Transverse colon (tissue), 4 donors: Measurements from ENCODE around the gene NBL1. TPM values are rescaled to one million over a fixed set of nuclear protein-coding genes. Genes with fewer than 3 reads are reported as not detected.

ENCODE experiments used
- DNase-seq: peaks from one replicate; pipeline ENCODE4 v3.0.0-alpha.2; 2019
- H3K27ac ChIP-seq, 4 donors: fragments of 200-600 bp; sonication (generic); 2 replicates each; pipeline ENCODE4 v1.5.1; 2016 to 2018; ENCODE audit warnings: inconsistent platforms in 4 of 4
- H3K27me3 ChIP-seq: fragments of 200-600 bp; sonication (generic); 2 replicates; pipeline ENCODE4 v1.5.1; 2017; ENCODE audit warnings: inconsistent platforms
- H3K36me3 ChIP-seq, 4 donors: fragments of 200-600 bp; sonication (generic); 2 replicates each; pipeline ENCODE4 v1.5.1; 2017 to 2019; ENCODE audit warnings: inconsistent platforms in 4 of 4
- H3K4me1 ChIP-seq, 4 donors: fragments of 200-600 bp; sonication (generic); 2 replicates each; pipeline ENCODE4 v1.5.1; 2017 to 2020; ENCODE audit warnings: inconsistent platforms in 4 of 4
- H3K4me3 ChIP-seq, 4 donors: fragments of 200-600 bp; sonication (generic); 1 replicate in 1 of 4; 2 replicates in 3 of 4; pipeline versions ENCODE4 v1.5.1 to v1.6.1; 2017 to 2019; ENCODE audit warnings: inconsistent platforms in 4 of 4
- H3K9me3 ChIP-seq, 2 donors: fragments of 200-600 bp; sonication (generic); 2 replicates each; pipeline ENCODE4 v1.5.1; 2017 to 2019; ENCODE audit warnings: inconsistent platforms in 2 of 2
- CTCF ChIP-seq, 5 experiments: fragments of 200-600 bp in 3 of 5; fragments of 450-650 bp in 2 of 5; sonication (generic) in 3 of 5; IDR thresholded peaks; 1 replicate in 2 of 5; 2 replicates in 3 of 5; pipeline ENCODE4 v1.5.1; 2016 to 2017; ENCODE audit warnings: antibody characterized with exemption in 5 of 5, inconsistent platforms in 3 of 5, mild to moderate bottlenecking in 2 of 5, moderate library complexity in 1 of 5
- EP300 ChIP-seq: sonication (generic); formaldehyde crosslinking; IDR thresholded peaks from one replicate; pipeline ENCODE4 v1.6.1; 2017; ENCODE audit warnings: antibody characterized with exemption, low read depth
- POLR2A ChIP-seq: fragments of 450-650 bp; IDR thresholded peaks from one replicate; pipeline ENCODE4 v1.6.1; 2016; ENCODE audit warnings: antibody characterized with exemption, mild to moderate bottlenecking, moderate library complexity
- POLR2AphosphoS5 ChIP-seq, 3 donors: sonication (generic); formaldehyde crosslinking; IDR thresholded peaks; one replicate each; pipeline ENCODE4 v1.6.1; 2016; ENCODE audit warnings: antibody characterized with exemption in 3 of 3
- WGBS, 2 donors: methylation state at CpG; one replicate each; pipeline ENCODE4 v1.1.5; 2018; ENCODE audit warnings: low coverage in 1 of 2; 5-methylcytosine and 5-hydroxymethylcytosine counted together
- in situ Hi-C, 4 donors: fragments of 200-750 bp; cut with MboI; loops; one replicate each; pipeline versions ENCODE4 v1.15.0 to v1.15.1; 2017; ENCODE audit warnings: low sequenced_read_pairs in 3 of 4, low pct_ligation_motif_present in 1 of 4, low pct_unique_long_range_greater_than_20kb in 1 of 4
- intact Hi-C: fragments of 100-400 bp; cut with DNase I; formaldehyde crosslinking; loops from one replicate; pipeline ENCODE4 v1.15.1; 2023; ENCODE audit warnings: low total_unique reads
- total RNA-seq, 4 donors: library from RNA; depleted of rRNA; stranded (reverse); fragments of >200 nt; gene quantifications; one replicate each; pipeline ENCODE4 v1.1.0, GENCODE V29; 2016

NBL1 gene
- total RNA-seq, 4 donors from 2014 or later = 122 to 238 (median 204) TPM

- peak; percentile 31 for DNase-seq
- Histone ChIP-seq H3K27me3 (peaks cover 13% of the 10 kb centered on the region), H3K9me3 (no peaks in the 10 kb centered on the region), H3K4me3 (no peak overlapping the region), H3K36me3 (no peaks in the 10 kb centered on the region), H3K27ac (no peak overlapping the region), H3K4me1 (no peaks in the 10 kb centered on the region)
- intact Hi-C loops (no loop called here), in situ Hi-C loops (no loop called here)
- TF ChIP-seq POLR2A (no peak), EP300 (no peak), CTCF (IDR thresholded peaks at IDR 0.05) (no peak), POLR2AphosphoS5 (IDR thresholded peaks at IDR 0.05) (no peak)
- 15 to 33% methylated on average over 4 to 13 of the region's 13 CpGs for WGBS, 2 donors
These were observed 32.4 kb downstream of the NBL1 start for GRCh38 chr1:19676438-19676922.

- intact Hi-C loops = no loop called here
- Histone ChIP-seq H3K9me3 (no peaks in the 10 kb centered on the region), H3K4me3 (no peak overlapping the region), H3K27ac (no peak overlapping the region), H3K36me3 (no peaks in the 10 kb centered on the region), H3K27me3 (peaks cover 5% of the 10 kb centered on the region), H3K4me1 (no peaks in the 10 kb centered on the region)
- WGBS, 2 donors = 46% methylated on average over 11 of the region's 11 CpGs; no CpG with 5 or more reads in 1 of the 2 donors
- in situ Hi-C loops = no loop called here
- TF ChIP-seq POLR2A = no peak
- no peak for TF ChIP-seq POLR2AphosphoS5 (IDR thresholded peaks at IDR 0.05)
- TF ChIP-seq EP300 = no peak
- no peak for TF ChIP-seq CTCF (IDR thresholded peaks at IDR 0.05)
- DNase-seq = no peak
These were observed 34.4 kb downstream of the NBL1 start for GRCh38 chr1:19678493-19678892.

GRCh38 chr1:19678931-19679453 lies 34.9 kb downstream of the NBL1 start:
- no peaks in the 10 kb centered on the region for H3K4me1 ChIP-seq
- H3K4me3 ChIP-seq = no peak overlapping the region
- no peak for DNase-seq
- no peaks in the 10 kb centered on the region for H3K36me3 ChIP-seq
- TF ChIP-seq POLR2A (no peak), POLR2AphosphoS5 (IDR thresholded peaks at IDR 0.05) (no peak), CTCF (IDR thresholded peaks at IDR 0.05) (no peak), EP300 (no peak)
- in situ Hi-C loops = no loop called here
- H3K27ac ChIP-seq = no peak overlapping the region
- H3K9me3 ChIP-seq = no peaks in the 10 kb centered on the region
- WGBS, 2 donors = 94% methylated on average over 29 of the region's 34 CpGs; no CpG with 5 or more reads in 1 of the 2 donors
- intact Hi-C loops = no loop called here
- H3K27me3 ChIP-seq = peaks cover 5% of the 10 kb centered on the region

DNA sequence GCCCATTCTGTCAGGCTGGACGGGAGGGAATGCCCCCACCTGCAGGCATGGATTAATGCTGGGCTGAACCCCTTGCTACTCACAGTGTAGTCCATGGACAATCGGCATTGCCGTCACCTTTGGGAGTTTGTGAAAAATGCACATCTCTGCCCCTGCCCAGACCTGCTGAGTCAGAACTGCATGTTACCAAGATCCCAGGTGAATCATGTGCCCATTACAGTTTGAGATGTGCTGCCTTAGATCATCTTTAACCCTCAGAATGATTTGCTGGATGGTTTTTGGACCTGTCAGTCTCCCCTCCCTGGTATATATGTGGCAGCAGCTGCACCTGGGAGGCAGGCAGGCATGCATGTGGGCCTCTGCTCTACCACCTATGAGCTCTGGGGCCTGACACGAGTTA lies 35.6 kb downstream of the NBL1 start:
- no peak for TF ChIP-seq POLR2AphosphoS5 (IDR thresholded peaks at IDR 0.05)
- no peak for TF ChIP-seq CTCF (IDR thresholded peaks at IDR 0.05)
- no peak for TF ChIP-seq EP300
- no peak for TF ChIP-seq POLR2A
- DNase-seq = no peak
- H3K27ac ChIP-seq = no peak overlapping the region
- intact Hi-C loops (no loop called here), in situ Hi-C loops (no loop called here)
- 76% methylated on average over 4 of the region's 4 CpGs; no CpG with 5 or more reads in 1 of the 2 donors for WGBS, 2 donors
- H3K9me3 ChIP-seq = no peaks in the 10 kb centered on the region
- no peaks in the 10 kb centered on the region for H3K36me3 ChIP-seq
- no peak overlapping the region for H3K4me3 ChIP-seq
- peaks cover 2% of the 10 kb centered on the region for H3K27me3 ChIP-seq
- H3K4me1 ChIP-seq = no peaks in the 10 kb centered on the region
